Measurements from ENCODE around the gene CCDC47.

- TF ChIP-seq CTCF (IDR thresholded peaks at IDR 0.05): no peak
- no peak for TF ChIP-seq POLR2A (IDR thresholded peaks at IDR 0.05)
Measured at GRCh38 chr17:63804328-63804727, 30.9 kb upstream of the CCDC47 start.

All from adrenal gland (tissue), 5 donors.